Islet precursor cell (in vitro differentiated cells): ENCODE data around the gene DPAGT1.

Experiments used
- DNase-seq: peaks from one replicate; pipeline ENCODE4 v3.0.0-alpha.2; 2018

Gene DPAGT1

GRCh38 chr11:119055901-119056300 lies 45.8 kb downstream of the DPAGT1 start:
- no peak for DNase-seq

GRCh38 chr11:119054418-119054817 lies 47.2 kb downstream of the DPAGT1 start:
- no peak for DNase-seq

- DNase-seq = no peak
Measured at GRCh38 chr11:119052163-119052814, 49.4 kb downstream of the DPAGT1 start.

- no peak for DNase-seq
Measured at GRCh38 chr11:119051440-119052162, 50.1 kb downstream of the DPAGT1 start.

- DNase-seq = no peak
Measured at GRCh38 chr11:119049081-119049480, 52.6 kb downstream of the DPAGT1 start.

- DNase-seq = no peak
Measured at GRCh38 chr11:119048644-119049043, 53.0 kb downstream of the DPAGT1 start.

- no peak for DNase-seq
Measured at GRCh38 chr11:119047205-119047604, 54.4 kb downstream of the DPAGT1 start.
